GM21360 (cell line): Measurements from ENCODE around the gene EIF4EBP2.

Source experiments
- ATAC-seq: cut with Tn5 transposase; IDR thresholded peaks from one replicate; pipeline ENCODE4 v1.9.1; 2021; ENCODE audit warnings: mild to moderate bottlenecking, moderate library complexity; ENCODE audit not compliant: unreplicated experiment

Gene EIF4EBP2

GRCh38 chr10:70458329-70459060 is 54.5 kb downstream of the EIF4EBP2 start:
- no peak for ATAC-seq

GRCh38 chr10:70459061-70459773 is 55.3 kb downstream of the EIF4EBP2 start:
- no peak for ATAC-seq

GRCh38 chr10:70459774-70460490 is 56.0 kb downstream of the EIF4EBP2 start:
- ATAC-seq = no peak

- ATAC-seq = no peak
Observed at GRCh38 chr10:70461397-70462348, 57.7 kb downstream of the EIF4EBP2 start.

GRCh38 chr10:70462349-70462984 is 58.5 kb downstream of the EIF4EBP2 start:
- no peak for ATAC-seq

GRCh38 chr10:70465278-70465677 is 61.3 kb downstream of the EIF4EBP2 start:
- ATAC-seq = no peak

GRCh38 chr10:70465832-70466231 is 61.9 kb downstream of the EIF4EBP2 start:
- ATAC-seq = no peak

- ATAC-seq = no peak
Observed at GRCh38 chr10:70466951-70467350, 63.0 kb downstream of the EIF4EBP2 start.

GRCh38 chr10:70472799-70473454 is 69.0 kb downstream of the EIF4EBP2 start:
- no peak for ATAC-seq

- no peak for ATAC-seq
Observed at GRCh38 chr10:70474780-70475179, 70.8 kb downstream of the EIF4EBP2 start.

- no peak for ATAC-seq
Observed at GRCh38 chr10:70475661-70476060, 71.7 kb downstream of the EIF4EBP2 start.

- no peak for ATAC-seq
Observed at GRCh38 chr10:70476249-70477035, 72.5 kb downstream of the EIF4EBP2 start.

GRCh38 chr10:70477661-70478162 is 73.8 kb downstream of the EIF4EBP2 start:
- peak; percentile 26 for ATAC-seq
